OCI-M1 (cell line): Measurements from ENCODE around the gene CRB1.
A peak's percentile ranks its signal among the peaks of the same experiment; 100 is the strongest.
"Not testable (repeated sequence)": the region's sequence is repeated elsewhere in the genome, so short reads cannot be mapped to it uniquely, and the experiment has no call there.

Source experiments
- DNase-seq: peaks from one replicate; lab custom pipeline; 2025; lab: John Stamatoyannopoulos, UW

Gene CRB1

DNA sequence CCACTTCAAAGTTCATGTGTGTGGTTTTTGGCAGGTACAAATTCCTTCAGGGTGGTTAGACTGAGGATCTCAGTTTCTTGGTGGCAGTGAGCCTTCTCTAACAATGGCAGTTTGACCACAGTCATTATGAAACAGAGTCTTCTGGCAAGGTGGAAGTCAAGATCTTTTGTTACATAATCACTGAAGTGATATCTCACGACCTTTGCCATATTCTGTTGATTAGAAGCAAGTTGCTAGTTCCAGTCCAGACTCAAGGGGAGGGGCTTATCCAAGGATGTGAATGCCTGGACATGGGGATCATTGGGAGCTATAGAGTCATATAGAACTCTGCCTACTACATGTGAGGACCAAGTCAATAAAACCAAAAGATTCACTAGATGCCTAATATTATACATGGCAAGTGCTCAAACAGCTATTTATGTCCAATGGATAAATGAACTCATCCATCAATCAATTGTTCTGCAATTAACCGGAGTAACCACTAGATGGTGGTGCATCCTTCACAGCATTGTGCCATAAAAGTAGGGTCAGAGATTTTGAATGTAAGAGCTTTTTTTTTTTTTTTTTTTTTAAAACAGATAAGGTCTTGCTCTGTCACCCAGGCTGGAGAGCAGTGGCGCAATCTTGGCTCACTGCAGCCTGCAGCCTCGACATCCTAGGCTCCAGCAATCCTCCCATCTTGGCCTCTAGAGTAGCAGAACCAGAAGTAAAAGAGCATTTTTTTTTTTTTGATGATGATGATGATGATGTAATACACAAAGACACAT lies 131.9 kb downstream of the CRB1 start:
- peak; percentile 95 for DNase-seq

DNA sequence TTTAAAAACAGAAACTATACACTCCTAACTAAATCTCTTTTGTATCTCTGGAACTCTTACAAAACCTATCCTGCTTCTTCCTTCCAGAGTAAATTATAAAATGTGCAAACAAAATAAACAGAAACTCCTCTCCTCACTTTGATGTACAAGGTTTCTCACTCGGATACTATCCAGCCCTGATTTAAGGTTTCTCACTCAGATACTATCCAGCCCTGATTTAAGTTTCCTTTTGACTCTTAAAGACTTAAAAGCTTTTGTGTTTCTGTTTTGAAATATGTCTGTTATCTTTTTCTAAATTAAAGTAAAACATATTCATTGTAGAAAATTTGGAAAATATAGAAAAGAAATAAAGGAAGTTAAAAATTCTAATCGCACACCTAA lies 132.5 kb downstream of the CRB1 start:
- DNase-seq = no peak

DNA sequence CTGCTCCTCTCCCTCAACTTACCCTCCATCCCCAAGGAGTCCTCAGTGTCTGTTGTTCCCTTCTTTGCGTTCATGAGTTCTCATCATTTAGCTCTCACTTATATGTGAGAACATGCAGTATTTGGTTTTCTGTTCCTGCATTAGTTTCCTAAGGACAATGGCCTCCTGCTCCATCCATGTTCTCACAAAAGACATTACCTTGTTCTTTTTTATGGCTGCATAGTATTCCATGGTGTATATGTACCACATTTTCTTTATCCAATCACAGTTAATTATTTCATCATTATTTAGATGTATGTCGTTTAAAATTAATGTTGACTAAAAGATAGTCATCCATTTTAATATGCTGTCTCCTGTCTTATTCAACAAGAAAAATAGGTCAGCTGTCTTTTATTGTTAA lies 134.1 kb downstream of the CRB1 start:
- no peak for DNase-seq

DNA sequence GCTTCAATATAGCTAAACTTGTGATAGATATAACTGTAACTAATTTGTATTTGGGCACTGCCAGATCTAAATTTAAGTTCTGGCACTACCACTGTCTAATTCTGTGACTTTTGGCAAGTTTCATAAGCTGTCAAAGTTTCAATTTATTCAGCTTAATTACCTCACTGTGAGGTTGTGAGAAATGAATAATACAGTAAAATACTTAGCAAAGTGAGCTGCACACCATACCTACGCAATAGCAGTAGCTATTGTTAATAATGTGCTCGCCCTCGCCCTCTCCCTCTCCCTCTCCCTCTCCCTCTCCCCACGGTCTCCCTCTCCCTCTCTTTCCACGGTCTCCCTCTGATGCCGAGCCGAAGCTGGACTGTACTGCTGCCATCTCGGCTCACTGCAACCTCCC lies 136.7 kb downstream of the CRB1 start:
- DNase-seq = not testable (repeated sequence)

DNA sequence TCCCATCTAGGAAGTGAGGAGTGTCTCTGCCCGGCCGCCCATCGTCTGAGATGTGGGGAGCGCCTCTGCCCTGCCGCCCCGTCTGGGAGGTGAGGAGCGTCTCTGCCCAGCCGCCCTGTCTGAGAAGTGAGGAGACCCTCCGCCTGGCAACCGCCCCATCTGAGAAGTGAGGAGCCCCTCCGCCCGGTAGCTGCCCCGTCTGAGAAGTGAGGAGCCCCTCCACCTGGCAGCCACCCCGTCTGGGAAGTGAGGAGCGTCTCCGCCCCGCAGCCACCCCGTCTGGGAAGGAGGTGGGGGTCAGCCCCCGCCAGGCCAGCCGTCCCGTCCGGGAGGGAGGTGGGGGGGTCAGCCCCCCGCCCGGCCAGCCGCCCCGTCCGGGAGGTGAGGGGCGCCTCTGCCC lies 137.6 kb downstream of the CRB1 start:
- not testable (repeated sequence) for DNase-seq

DNA sequence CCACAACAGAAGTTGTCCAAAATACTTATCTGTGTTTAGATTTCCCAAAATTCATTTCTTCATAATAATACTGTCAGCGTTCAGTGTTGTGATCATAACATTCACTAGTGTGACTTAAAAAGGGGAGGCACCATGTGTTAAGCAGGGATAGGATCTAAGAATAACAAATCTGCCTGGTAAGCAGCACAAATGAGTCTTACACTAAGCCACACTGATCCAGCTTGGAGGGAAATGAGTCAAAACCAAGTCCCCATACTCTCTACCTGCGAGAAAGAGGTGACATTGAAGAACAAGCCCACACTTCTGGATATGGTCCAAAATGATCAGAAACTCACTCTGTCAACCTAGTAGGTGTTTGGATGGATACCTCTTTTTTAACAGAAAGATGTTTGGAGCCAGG lies 145.5 kb downstream of the CRB1 start:
- DNase-seq = no peak

DNA sequence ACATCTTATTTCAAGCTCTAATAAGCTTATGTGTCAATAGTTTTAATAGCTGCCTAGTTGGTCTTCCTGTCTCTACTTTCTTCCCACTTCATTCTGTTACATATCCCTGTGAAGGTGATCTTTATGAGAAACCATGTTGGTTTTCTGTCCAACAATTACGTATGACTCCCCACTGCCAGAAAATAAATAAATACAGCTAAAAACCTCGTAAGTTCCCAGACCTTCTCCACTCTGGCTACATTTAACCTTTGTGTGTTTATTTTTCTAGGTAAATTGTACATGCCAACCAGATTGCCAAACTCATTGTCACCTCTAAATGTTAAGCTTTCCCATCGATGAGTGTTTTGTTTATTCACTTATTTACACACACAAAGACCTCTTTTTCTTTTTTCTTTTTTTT lies 147.2 kb downstream of the CRB1 start:
- DNase-seq = no peak

DNA sequence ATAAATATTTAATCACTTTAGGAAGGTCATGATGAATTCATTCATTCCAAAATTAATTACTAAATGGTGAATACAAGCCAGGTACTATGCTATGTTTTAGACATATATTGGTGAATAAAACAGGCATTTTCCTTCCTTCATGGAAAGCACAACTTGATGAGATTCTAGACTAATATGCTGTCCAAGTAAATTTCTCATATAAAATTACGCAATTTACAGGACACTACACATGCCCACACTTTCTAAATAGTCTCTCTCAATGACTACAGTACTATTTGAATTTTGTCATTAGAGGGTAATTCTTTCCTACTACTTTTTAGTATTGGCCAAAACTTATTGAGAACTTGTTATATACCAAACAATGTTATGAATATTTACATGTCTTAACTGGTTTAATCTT lies 150.6 kb downstream of the CRB1 start:
- no peak for DNase-seq

DNA sequence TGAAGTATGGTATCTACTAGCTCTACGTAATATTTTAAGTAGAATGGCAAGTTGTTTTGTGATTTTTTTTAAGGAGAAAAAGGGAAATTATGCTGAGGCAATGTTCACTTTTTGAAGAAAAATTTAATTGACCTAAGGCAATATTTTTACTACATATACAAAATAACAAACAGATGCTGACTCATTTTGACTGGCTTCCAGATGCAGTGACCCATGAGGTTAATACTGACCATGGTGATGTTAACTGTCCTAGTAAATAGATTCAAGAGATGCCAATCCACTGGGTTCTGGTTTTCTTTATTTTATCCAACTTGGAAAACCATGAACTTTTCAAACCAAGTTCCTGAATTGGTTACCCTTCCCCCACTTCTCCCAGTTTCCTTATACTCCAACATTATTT lies 154.9 kb downstream of the CRB1 start:
- no peak for DNase-seq

DNA sequence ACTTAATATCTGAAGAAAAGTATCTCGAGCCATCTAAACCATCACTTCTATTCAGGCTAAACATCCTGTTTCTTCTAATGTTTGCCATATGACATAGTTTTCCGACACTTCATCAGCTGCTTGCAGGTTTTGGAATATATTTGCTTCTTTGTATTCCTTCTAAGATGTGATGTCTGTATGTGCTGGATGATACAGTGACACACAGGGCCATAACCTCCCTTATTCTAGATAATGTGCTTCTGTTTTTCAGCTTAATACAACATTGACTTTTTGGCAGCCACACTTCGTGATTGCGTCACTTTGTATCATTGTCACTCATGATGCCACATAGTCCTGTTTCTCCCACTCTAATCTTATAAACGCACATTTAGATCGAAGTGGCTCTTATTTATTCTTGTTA lies 156.3 kb downstream of the CRB1 start:
- peak; percentile 68 for DNase-seq

DNA sequence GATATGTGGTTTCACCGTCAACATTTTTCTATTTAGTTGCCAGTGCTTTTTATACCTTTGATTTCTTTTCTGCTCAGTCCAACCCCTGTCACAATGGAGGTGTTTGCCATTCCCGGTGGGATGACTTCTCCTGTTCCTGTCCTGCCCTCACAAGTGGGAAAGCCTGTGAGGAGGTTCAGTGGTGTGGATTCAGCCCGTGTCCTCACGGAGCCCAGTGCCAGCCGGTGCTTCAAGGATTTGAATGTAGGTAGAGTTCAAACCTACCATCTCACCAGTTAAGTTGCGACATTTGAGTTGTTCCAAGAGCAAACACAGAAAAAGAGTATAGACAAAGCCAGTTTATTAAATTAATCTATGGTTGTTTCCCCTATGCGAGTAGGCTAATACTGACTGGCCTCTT lies 161.3 kb downstream of the CRB1 start:
- no peak for DNase-seq

DNA sequence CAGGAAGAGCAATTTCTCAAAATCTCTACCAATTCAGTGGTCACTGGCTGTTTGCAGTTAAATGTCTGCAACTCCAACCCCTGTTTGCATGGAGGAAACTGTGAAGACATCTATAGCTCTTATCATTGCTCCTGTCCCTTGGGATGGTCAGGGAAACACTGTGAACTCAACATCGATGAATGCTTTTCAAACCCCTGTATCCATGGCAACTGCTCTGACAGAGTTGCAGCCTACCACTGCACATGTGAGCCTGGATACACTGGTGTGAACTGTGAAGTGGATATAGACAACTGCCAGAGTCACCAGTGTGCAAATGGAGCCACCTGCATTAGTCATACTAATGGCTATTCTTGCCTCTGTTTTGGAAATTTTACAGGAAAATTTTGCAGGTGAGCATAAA lies 167.2 kb downstream of the CRB1 start:
- no peak for DNase-seq

DNA sequence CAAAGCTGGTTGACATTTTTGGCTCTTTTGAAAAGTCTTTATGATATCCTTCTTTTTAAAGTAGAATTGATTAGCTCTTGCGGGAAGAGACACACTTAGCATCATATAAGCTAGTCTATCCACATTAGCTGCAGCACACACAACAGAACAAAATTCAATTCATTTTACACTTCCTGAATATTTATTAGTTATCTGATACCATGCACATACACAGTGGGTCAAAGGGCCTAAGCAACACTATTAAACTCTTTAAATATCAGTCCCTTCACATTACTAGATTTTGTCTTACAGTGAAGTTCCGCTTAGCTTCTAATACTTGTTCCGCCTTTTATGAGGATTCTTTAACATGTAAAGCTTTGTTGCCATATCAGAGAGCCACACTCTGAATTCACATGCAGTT lies 169.5 kb downstream of the CRB1 start:
- no peak for DNase-seq

DNA sequence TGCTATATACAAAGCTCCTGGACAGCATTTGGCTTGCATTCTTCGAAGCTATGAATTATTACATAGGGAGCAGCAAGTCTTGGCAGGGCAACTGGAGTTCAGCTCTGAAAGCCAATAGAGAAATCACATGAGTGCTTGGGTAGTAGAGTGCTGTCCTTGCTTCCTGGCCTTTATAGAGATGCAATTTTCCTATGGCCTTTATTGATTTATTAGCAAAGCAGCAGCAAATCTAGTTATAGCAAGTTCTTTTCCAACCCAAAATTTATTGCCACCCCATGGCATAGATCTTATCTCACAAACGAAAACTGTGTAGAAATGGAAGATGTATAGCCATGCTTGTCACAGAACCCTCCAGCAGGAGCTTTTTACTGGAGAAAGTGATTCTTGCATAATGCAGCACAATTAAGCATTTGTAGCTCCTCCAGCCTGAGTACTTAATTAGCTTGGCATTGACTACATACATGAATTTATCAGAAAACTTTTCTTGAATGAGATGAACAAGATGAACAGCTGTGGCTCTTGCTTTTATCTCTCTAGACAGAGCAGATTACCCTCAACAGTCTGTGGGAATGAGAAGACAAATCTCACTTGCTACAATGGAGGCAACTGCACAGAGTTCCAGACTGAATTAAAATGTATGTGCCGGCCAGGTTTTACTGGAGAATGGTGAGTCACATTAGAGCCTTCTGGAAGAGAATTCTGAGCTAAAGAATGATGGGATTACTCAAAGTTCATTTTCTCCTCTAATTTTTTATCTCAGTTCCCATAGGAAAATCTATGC lies 170.1 kb downstream of the CRB1 start:
- DNase-seq = peak; percentile 50

DNA sequence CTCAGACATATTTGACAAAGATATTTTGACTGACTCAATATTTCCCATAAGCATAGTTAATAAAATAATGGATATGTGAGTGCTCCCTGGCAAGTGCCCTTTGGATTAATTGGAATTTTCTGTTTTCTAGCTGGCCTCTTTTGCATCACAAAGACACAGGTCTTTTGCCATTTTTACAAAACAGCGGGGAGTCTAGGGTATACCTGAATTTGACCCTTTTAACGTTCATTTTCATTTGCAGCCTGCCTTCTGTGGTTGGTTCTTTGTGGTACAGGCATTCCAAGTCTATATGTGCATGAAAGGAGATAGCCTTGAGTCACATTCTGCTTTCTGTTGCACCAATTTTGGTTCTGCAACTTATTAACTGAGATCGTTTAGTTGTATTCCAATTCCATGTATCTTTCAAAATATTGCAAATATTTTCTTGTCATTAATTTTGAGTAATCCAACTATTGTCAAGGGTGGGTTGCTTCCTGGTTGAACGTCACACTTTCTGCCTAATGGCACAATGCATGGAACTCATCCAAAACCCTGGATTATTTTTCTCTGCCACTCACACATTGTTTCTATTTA lies 171.7 kb downstream of the CRB1 start:
- DNase-seq = no peak

DNA sequence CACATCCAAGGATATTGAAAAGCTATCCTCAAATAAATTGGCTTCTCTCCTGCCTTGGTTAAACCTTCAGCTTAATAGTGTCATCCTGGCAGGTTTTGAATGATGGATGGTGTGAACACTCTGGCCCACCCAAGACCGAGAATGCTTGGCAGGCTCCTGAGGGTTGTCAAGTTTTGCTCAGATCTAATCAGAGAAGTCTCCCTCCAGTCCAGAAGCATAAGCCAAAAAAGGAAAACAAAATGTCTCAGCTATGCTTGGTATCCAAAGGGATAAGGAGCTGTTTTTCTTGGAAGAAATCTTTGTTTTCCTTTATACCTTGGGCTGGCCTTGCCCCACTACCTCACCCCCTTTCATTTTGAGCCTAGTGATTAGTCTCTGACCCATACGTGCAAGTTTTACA lies 172.7 kb downstream of the CRB1 start:
- DNase-seq = no peak

DNA sequence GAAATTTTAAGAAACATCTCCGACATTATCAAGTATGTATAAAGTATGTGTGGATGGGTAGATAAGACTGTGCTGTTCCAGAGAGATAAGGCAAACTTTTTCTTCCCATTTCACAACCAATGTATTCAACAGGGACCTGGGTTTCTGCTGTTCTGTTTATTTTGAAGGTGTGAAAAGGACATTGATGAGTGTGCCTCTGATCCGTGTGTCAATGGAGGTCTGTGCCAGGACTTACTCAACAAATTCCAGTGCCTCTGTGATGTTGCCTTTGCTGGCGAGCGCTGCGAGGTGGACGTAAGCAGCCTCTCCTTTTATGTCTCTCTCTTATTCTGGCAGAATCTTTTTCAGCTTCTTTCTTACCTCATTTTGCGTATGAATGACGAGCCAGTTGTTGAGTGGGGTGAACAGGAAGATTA lies 174.0 kb downstream of the CRB1 start:
- peak; percentile 90 for DNase-seq

DNA sequence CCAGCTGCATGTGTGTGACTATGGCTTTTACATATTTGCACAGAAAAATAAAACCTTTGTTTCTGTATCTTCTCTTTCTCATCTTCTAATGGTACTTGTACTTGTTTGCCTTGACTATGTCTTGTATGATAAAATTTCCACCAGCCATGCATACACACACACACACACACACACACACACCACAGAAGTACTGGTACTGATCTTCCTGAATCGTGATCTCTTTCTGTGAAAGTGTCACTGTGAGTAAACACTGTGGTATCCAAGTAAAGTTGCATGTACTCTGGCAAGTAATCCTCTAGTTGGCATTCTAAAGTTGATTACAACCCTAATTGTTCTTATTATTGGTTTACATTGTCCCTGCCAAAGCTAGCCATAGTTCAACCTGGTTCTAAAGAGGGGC lies 176.7 kb downstream of the CRB1 start:
- DNase-seq = peak; percentile 26

DNA sequence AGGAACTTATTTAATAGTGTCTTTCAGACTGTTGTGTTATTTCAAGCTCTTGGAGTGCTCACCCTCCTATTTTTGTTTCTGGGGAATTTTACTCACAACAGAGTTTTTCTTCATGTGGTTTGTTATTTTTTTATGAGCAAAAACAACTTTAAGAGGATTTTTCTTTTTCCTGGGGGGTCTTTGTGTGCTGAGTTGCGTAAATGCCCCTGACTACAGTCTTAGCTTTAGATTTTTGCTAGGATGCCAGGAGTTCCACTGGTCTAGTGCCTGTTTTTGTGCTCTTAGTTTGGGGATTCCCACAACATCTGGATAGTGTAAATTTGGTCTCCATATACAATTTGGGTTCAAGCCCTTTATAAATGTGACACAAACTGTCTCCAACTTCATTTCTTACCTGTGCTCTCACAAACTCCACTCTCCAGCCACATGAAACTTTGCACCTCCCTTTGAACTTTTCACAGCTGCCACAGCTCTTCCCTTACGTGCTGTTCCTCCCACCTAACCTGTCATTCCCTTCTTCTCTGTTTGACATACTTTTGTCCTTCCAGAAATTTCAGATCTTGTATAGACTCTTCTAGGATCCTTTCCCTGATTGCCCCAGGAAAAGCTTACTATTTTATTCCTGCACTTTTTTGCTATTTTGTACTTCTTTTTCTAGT lies 180.2 kb downstream of the CRB1 start:
- no peak for DNase-seq

DNA sequence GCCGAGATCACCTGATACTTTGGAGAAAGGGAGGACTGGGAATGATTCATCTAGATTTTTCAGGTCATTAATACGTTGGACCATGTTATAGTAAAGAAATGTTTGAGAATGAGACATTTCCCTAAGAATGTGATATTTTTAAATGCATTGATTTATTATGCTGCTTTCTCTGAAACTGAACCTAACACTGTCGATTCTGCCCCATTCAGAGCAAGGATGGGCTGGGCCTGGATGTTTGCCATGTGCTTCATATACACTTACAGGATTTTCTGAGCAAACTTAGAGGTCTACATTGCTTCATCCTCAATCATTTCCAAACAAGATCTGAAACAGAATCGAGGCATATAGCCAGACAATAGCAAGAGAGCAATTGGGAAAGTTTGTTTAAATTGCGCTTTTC lies 183.3 kb downstream of the CRB1 start:
- no peak for DNase-seq

DNA sequence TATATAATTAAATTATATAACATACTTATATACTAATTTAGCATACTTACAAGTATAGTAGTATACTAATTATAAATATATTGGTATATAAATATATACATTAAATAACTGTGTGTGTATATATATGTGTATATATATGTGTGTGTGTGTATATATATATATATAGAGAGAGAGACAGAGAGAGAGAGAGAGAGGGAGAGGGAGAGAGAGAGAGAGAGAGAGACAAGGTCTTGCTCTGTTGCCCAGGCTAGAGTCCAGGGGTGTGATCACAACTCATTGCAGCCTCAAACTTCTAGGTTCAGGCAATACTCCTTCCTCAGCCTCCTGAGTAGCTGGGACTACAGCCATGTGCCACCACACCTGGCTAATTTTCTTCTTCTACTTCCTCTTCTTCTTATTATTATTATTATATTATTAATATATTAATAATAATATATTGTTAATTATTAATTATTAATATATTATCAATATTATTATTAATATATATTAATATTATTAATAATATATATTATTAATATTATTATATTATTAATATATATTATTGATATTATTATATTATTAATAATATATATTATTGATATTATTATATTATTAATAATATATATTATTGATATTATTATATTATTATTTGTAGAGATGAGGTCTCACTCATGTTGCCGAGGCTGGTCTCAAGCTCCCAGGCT lies 185.5 kb downstream of the CRB1 start:
- no peak for DNase-seq

DNA sequence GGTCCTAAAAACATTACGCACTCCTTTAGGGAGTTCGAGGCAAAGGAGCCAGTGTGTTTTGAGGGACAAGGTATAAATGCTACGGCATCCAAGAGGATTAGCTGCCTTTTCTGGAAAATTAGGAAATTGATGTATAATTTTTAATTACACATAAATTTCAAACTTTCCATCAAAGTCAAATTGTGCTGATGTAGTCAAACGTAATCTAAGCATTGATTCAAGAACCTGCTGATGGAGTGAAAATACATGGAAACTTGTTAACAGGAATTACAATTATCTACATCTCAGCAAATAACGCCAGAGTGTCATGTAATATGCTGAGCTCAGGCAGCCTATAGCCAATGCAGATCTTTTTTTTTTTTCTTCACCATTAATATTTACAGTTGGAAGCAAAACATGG lies 194.5 kb downstream of the CRB1 start:
- no peak for DNase-seq
